SU-DHL-6 (cell line): ENCODE results near the gene CERS6.

ENCODE experiments used
- H2AFZ ChIP-seq: fragments of 200-600 bp; sonication (generic); 2 replicates; pipeline ENCODE4 v1.6.1; 2014; ENCODE audit warnings: low read depth, mild to moderate bottlenecking, moderate library complexity, mixed read lengths, antibody characterized with exemption, low read length; ENCODE audit not compliant: severe bottlenecking
- H3F3A ChIP-seq: fragments of 200-600 bp; shearing (Covaris generic); 2 replicates; pipeline ENCODE4 v1.6.0; 2016; ENCODE audit warnings: antibody characterized with exemption, mild to moderate bottlenecking; ENCODE audit not compliant: insufficient read depth
- H3K27ac ChIP-seq: fragments of 200-600 bp; sonication (generic); 2 replicates; pipeline ENCODE4 v1.5.1; 2016; ENCODE audit warnings: low read depth, mild to moderate bottlenecking, low read length, moderate library complexity, mixed read lengths
- H3K27me3 ChIP-seq: fragments of 200-600 bp; sonication (generic), shearing (Covaris generic); 2 replicates; pipeline ENCODE4 v1.6.0; 2014; ENCODE audit warnings: mild to moderate bottlenecking, low read length
- H3K36me3 ChIP-seq: fragments of 200-600 bp; sonication (generic); 2 replicates; pipeline ENCODE4 v1.6.1; 2014; ENCODE audit warnings: mild to moderate bottlenecking, low read length, mixed read lengths
- H3K4me2 ChIP-seq: fragments of 300-600, 200-600 bp; shearing (Covaris generic), sonication (generic); 2 replicates; pipeline ENCODE4 v1.6.0; 2014; ENCODE audit warnings: low read length, low read depth, mild to moderate bottlenecking; ENCODE audit not compliant: poor library complexity, severe bottlenecking
- H3K4me3 ChIP-seq: fragments of 200-600 bp; sonication (generic); 2 replicates; pipeline ENCODE4 v1.5.1; 2014; ENCODE audit warnings: antibody characterized with exemption, low read length, mild to moderate bottlenecking, mixed read lengths; ENCODE audit not compliant: insufficient read depth, poor library complexity, severe bottlenecking
- H3K79me2 ChIP-seq: fragments of 200-600 bp; sonication (generic); 2 replicates; pipeline ENCODE4 v1.6.1; 2014; ENCODE audit warnings: mild to moderate bottlenecking, low read length, moderate library complexity; ENCODE audit not compliant: insufficient read depth
- H3K9ac ChIP-seq: fragments of 200-600 bp; sonication (generic); 2 replicates; pipeline ENCODE4 v1.7.0; 2014; ENCODE audit warnings: mild to moderate bottlenecking, low read length
- H3K9me2 ChIP-seq: fragments of 200-600 bp; sonication (generic); replicated peaks from 2 replicates; pipeline ENCODE4 v1.6.1; 2014; ENCODE audit warnings: low read length; ENCODE audit not compliant: insufficient read depth
- H3K9me3 ChIP-seq: fragments of 200-600 bp; sonication (generic); 2 replicates; pipeline ENCODE4 v1.6.1; 2014; ENCODE audit warnings: low read length, mixed read lengths; ENCODE audit not compliant: insufficient read depth
- H4K20me1 ChIP-seq: fragments of 200-600 bp; sonication (generic); 2 replicates; pipeline ENCODE4 v1.6.1; 2014; ENCODE audit warnings: low read depth, mild to moderate bottlenecking, antibody characterized with exemption, low read length, moderate library complexity, mixed read lengths
- EZH2phosphoT487 ChIP-seq: fragments of 200-600 bp; sonication (generic), shearing (Covaris generic); conservative IDR thresholded peaks from 2 replicates; pipeline ENCODE4 v1.6.1; 2018; ENCODE audit warnings: mild to moderate bottlenecking, antibody characterized with exemption, low read length, moderate library complexity, mixed read lengths
- TF ChIP-seq, protein P1 (sequence below): fragments of 200-600 bp; sonication (generic); IDR thresholded peaks from one replicate; pipeline ENCODE4 v1.5.1; 2017; ENCODE audit warnings: antibody characterized with exemption, mild to moderate bottlenecking, low read length, moderate library complexity; ENCODE audit not compliant: insufficient read depth, poor library complexity, severe bottlenecking

CERS6 gene

DNA sequence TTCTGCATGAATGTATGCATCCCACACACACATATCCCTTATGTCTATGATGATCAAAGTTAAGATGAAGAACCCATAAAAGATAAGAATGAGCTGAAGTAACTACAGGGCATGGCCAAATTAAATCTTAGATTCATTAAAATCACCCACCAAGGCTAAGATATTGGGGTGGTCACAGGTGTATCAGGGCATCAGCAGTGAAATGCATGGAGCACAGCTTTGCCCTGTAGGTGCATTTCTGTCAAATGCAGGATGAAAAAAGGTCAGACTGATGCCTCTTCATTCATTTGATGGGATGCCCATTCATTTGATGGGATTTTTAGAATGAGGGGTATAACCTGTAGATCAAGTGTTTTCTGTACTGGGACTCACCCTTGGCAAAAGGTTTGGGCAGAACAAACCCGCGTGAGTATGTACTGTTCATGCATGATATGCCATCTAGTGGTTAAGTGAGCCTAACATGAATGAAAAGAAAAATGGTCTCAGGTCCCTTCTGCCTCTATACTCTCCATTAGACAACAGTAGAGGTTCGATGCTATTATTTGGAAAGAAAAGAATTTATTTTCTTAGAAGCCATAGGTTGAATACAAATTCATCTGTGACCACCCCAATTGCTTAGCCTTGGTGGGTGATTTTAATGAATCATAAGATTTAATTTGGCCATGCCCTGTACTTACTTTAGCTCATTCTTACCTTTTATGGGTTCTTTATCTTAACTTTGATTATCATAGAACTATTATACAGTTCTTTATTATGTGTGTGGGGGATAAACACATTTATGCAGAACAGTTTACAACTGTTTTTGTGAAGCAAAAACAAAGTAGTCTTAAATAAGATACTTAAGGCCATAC is 303.1 kb downstream of the CERS6 start:
- H3K9me2 ChIP-seq = no peaks in the 10 kb centered on the region
- TF ChIP-seq, protein P1, sequence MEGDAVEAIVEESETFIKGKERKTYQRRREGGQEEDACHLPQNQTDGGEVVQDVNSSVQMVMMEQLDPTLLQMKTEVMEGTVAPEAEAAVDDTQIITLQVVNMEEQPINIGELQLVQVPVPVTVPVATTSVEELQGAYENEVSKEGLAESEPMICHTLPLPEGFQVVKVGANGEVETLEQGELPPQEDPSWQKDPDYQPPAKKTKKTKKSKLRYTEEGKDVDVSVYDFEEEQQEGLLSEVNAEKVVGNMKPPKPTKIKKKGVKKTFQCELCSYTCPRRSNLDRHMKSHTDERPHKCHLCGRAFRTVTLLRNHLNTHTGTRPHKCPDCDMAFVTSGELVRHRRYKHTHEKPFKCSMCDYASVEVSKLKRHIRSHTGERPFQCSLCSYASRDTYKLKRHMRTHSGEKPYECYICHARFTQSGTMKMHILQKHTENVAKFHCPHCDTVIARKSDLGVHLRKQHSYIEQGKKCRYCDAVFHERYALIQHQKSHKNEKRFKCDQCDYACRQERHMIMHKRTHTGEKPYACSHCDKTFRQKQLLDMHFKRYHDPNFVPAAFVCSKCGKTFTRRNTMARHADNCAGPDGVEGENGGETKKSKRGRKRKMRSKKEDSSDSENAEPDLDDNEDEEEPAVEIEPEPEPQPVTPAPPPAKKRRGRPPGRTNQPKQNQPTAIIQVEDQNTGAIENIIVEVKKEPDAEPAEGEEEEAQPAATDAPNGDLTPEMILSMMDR = peak; percentile 24
- no peak for TF ChIP-seq EZH2phosphoT487
- no peak overlapping the region for H3K9ac ChIP-seq
- no peaks in the 10 kb centered on the region for H3K9me3 ChIP-seq
- H3K4me2 ChIP-seq = no peak overlapping the region
- no peaks in the 10 kb centered on the region for H3K36me3 ChIP-seq
- no peaks in the 10 kb centered on the region for H3K79me2 ChIP-seq
- no peak overlapping the region for H2AFZ ChIP-seq
- no peak overlapping the region for H3K4me3 ChIP-seq
- no peaks in the 10 kb centered on the region for H3F3A ChIP-seq
- no peaks in the 10 kb centered on the region for H3K27me3 ChIP-seq
- H4K20me1 ChIP-seq = no peaks in the 10 kb centered on the region
- H3K27ac ChIP-seq = no peak overlapping the region

DNA sequence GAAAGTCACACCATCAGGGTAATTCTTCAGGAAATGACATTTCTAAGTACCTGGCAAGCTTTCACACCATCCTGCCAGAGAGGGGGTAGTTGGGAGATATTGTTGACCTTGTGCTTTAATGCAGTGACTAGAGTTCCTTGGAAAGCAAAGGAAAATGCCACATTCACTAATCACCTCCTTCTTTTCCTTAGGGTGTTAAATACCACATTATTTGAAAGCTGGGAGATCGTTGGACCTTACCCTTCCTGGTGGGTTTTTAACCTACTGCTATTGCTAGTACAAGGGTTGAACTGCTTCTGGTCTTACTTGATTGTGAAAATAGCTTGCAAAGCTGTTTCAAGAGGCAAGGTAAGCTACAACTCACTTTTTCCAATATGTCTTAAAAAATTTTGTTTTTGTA is 309.3 kb downstream of the CERS6 start:
- Histone ChIP-seq H4K20me1 (no peaks in the 10 kb centered on the region), H3K79me2 (no peaks in the 10 kb centered on the region), H3K27me3 (no peaks in the 10 kb centered on the region), H3K9ac (no peak overlapping the region), H3K9me2 (no peaks in the 10 kb centered on the region), H3K4me3 (no peak overlapping the region), H3K36me3 (no peaks in the 10 kb centered on the region), H2AFZ (no peak overlapping the region), H3K9me3 (no peaks in the 10 kb centered on the region), H3K4me2 (no peak overlapping the region), H3F3A (no peaks in the 10 kb centered on the region), H3K27ac (no peak overlapping the region)
- TF ChIP-seq EZH2phosphoT487 = no peak
- TF ChIP-seq, protein P1 = no peak

DNA sequence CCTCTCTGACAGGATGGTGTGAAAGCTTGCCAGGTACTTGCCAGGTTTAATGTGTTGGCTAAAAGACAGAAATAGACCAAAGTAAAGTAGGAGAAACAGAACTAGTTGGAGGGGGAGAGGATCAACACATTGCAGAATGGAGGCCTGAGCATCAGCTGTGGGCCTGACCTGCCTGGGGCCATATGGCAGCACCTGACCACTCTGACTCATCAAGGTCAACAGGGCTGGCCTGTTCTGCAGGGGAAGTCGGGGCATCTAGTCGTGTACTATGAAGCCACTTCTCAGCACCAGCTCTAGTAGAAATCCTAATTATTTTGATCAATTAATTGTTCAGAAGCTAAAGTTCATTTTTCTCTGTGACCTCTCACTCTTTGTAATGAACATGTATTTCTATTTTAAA is 310.5 kb downstream of the CERS6 start:
- Histone ChIP-seq H3K27me3 (no peaks in the 10 kb centered on the region), H3K79me2 (no peaks in the 10 kb centered on the region), H3K36me3 (no peaks in the 10 kb centered on the region), H3K9me2 (no peaks in the 10 kb centered on the region), H2AFZ (no peak overlapping the region), H4K20me1 (no peaks in the 10 kb centered on the region), H3K4me2 (no peak overlapping the region), H3K9me3 (no peaks in the 10 kb centered on the region), H3K4me3 (no peak overlapping the region), H3K9ac (no peak overlapping the region), H3F3A (no peaks in the 10 kb centered on the region), H3K27ac (no peak overlapping the region)
- TF ChIP-seq EZH2phosphoT487 = no peak
- TF ChIP-seq, protein P1 = no peak
